ENCODE results near the gene UBE3C. TPM values are rescaled to one million over a fixed set of nuclear protein-coding genes. Genes with fewer than 3 reads are reported as not detected.
A peak's percentile ranks its signal among the peaks of the same experiment; 100 is the strongest.

The UBE3C gene
- total RNA-seq, 1 donor = 95.9 TPM

DNA sequence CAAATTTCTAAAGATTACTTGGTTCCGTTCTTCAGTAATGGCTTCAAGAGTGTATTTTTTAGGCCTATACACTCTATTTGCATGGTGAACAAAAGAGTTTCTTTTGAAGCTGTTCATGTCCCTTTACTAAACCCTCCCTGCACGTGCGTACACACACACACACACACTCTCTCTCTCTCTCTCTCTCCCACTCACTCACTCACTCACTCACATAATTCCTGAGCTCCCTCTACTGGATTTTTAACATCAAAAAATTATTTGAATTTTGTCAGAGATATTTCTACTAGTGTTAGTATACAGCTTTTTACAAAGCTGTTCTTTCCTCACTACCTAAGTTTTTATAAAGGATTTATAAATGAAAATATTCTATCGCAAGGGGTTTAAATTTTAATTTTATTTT, 85.9 kb downstream of the UBE3C start:
- Histone ChIP-seq H3K79me2 (ENCODE audit: insufficient read depth, low read length) (no peaks in the 10 kb centered on the region), H3K36me3 (ENCODE audit: insufficient read depth, low read length) (peaks cover 44% of the 10 kb centered on the region), H3K4me2 (ENCODE audit: insufficient read depth, low read length) (no peak overlapping the region), H4K20me1 (ENCODE audit: insufficient read depth, low read length) (peaks cover 2% of the 10 kb centered on the region), H3K9me3 (ENCODE audit: low read depth, low read length) (no peaks in the 10 kb centered on the region), H3K27me3 (ENCODE audit: insufficient read depth, low read length) (no peaks in the 10 kb centered on the region), H3K4me1 (ENCODE audit: insufficient read depth, low read length) (no peaks in the 10 kb centered on the region), H3K4me3 (ENCODE audit: insufficient read depth, low read length) (no peak overlapping the region), H2AFZ (ENCODE audit: low read length) (no peak overlapping the region), H3K27ac (ENCODE audit: low read depth, low read length) (no peak overlapping the region)
- DNase-seq (ENCODE audit: insufficient read length, low spot score, missing footprints) = no peak
- TF ChIP-seq, protein P1, sequence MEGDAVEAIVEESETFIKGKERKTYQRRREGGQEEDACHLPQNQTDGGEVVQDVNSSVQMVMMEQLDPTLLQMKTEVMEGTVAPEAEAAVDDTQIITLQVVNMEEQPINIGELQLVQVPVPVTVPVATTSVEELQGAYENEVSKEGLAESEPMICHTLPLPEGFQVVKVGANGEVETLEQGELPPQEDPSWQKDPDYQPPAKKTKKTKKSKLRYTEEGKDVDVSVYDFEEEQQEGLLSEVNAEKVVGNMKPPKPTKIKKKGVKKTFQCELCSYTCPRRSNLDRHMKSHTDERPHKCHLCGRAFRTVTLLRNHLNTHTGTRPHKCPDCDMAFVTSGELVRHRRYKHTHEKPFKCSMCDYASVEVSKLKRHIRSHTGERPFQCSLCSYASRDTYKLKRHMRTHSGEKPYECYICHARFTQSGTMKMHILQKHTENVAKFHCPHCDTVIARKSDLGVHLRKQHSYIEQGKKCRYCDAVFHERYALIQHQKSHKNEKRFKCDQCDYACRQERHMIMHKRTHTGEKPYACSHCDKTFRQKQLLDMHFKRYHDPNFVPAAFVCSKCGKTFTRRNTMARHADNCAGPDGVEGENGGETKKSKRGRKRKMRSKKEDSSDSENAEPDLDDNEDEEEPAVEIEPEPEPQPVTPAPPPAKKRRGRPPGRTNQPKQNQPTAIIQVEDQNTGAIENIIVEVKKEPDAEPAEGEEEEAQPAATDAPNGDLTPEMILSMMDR (IDR thresholded peaks at IDR 0.05; ENCODE audit: extremely low read depth, low read depth, low read length) = peak; percentile 32

DNA sequence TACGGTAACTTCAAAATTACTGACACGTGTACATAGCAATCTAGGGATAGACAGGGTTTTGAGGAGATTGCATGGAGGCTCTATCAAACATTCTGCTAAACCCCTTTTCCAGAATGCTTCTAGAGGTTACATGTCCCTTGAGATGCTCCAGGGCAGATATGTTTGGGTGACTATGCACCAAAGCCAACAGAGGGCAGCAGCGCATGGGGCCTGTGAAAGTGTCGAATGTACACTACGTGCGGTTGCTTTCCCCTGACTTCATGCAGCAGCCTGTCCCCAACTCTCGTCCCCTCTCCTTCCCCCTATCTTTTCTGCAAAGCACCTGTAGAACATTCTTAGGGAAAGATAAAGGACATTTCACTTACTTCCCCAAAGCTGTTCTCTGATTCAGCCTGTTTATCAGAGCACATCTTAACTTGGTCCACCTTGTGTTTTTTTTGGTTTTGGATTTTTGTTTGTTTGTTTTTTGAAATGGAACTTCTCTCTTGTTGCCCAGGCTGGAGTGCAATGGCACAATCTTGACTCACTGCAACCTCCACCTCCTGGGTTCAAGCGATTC, 90.2 kb downstream of the UBE3C start:
- Histone ChIP-seq H3K27me3 (ENCODE audit: insufficient read depth, low read length) (no peaks in the 10 kb centered on the region), H3K4me3 (ENCODE audit: insufficient read depth, low read length) (no peak overlapping the region)
- peak; percentile 80 for DNase-seq (ENCODE audit: insufficient read length, low spot score, missing footprints)

DNA sequence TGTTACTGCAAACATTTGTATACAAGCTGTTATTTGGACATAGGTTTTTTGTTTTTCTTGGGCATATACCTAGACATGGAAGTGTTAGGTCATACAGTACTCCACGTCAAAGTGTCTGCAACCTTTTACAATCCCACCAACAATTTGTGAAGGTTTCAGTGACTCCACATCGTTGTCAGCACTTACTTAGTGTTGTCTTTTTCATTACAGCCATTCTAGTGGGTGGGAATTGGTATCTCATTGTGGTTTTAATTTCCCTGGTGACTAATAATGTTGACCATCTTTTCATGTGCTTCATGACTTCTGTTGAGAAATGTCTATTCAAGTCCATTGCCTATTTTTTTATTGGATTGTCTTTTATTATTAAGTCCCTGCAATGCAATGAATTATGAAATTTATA, 95.0 kb downstream of the UBE3C start:
- peaks cover 33% of the 10 kb centered on the region for H3K36me3 ChIP-seq (ENCODE audit: insufficient read depth, low read length)
- peak overlapping the region; percentile 15 for H3K27ac ChIP-seq (ENCODE audit: low read depth, low read length)
- TF ChIP-seq, protein P1 (IDR thresholded peaks at IDR 0.05; ENCODE audit: extremely low read depth, low read depth, low read length) = no peak
- no peaks in the 10 kb centered on the region for H3K9me3 ChIP-seq (ENCODE audit: low read depth, low read length)
- no peak overlapping the region for H3K4me2 ChIP-seq (ENCODE audit: insufficient read depth, low read length)
- H4K20me1 ChIP-seq (ENCODE audit: insufficient read depth, low read length) = peaks cover 10% of the 10 kb centered on the region
- no peak overlapping the region for H3K4me3 ChIP-seq (ENCODE audit: insufficient read depth, low read length)
- no peaks in the 10 kb centered on the region for H3K27me3 ChIP-seq (ENCODE audit: insufficient read depth, low read length)
- no peak for DNase-seq (ENCODE audit: insufficient read length, low spot score, missing footprints)
- peaks cover 23% of the 10 kb centered on the region for H3K79me2 ChIP-seq (ENCODE audit: insufficient read depth, low read length)
- no peak overlapping the region for H2AFZ ChIP-seq (ENCODE audit: low read length)
- H3K4me1 ChIP-seq (ENCODE audit: insufficient read depth, low read length) = peaks cover 26% of the 10 kb centered on the region

More for the DNA sequence above, 90.2 kb downstream of the UBE3C start:
- H3K36me3 ChIP-seq (ENCODE audit: insufficient read depth, low read length) = peaks cover 47% of the 10 kb centered on the region
- H2AFZ ChIP-seq (ENCODE audit: low read length) = no peak overlapping the region
- peaks cover 2% of the 10 kb centered on the region for H4K20me1 ChIP-seq (ENCODE audit: insufficient read depth, low read length)
- H3K27ac ChIP-seq (ENCODE audit: low read depth, low read length) = no peak overlapping the region
- H3K4me2 ChIP-seq (ENCODE audit: insufficient read depth, low read length) = no peak overlapping the region
- TF ChIP-seq, protein P1 (IDR thresholded peaks at IDR 0.05; ENCODE audit: extremely low read depth, low read depth, low read length) = peak; percentile 52
- peaks cover 3% of the 10 kb centered on the region for H3K79me2 ChIP-seq (ENCODE audit: insufficient read depth, low read length)
- peaks cover 6% of the 10 kb centered on the region for H3K4me1 ChIP-seq (ENCODE audit: insufficient read depth, low read length)
- no peaks in the 10 kb centered on the region for H3K9me3 ChIP-seq (ENCODE audit: low read depth, low read length)

DNA sequence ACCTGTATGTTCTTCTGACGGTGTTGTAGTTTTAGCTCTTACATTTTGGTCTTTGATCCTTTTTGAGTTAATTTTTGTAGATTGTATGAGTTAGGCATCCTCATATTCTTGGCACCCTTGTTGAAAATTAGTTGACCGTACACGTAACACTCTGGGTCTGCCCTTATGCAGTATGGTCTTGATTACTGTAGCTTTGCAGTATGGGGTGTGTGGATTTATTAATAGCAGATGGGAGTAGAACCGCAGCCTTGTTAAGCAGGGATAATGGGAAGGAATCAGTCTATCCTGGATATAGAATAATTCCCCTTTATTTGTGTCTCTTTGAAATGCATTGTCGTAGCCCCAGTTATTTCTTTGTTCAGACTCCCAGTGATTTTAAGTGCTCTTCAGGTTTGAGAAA, 95.5 kb downstream of the UBE3C start:
- Histone ChIP-seq H3K4me1 (ENCODE audit: insufficient read depth, low read length) (peaks cover 26% of the 10 kb centered on the region), H3K79me2 (ENCODE audit: insufficient read depth, low read length) (peaks cover 23% of the 10 kb centered on the region), H3K27me3 (ENCODE audit: insufficient read depth, low read length) (no peaks in the 10 kb centered on the region), H3K27ac (ENCODE audit: low read depth, low read length) (no peak overlapping the region), H3K4me3 (ENCODE audit: insufficient read depth, low read length) (no peak overlapping the region), H3K36me3 (ENCODE audit: insufficient read depth, low read length) (peaks cover 33% of the 10 kb centered on the region), H2AFZ (ENCODE audit: low read length) (no peak overlapping the region), H3K9me3 (ENCODE audit: low read depth, low read length) (no peaks in the 10 kb centered on the region), H3K4me2 (ENCODE audit: insufficient read depth, low read length) (no peak overlapping the region), H4K20me1 (ENCODE audit: insufficient read depth, low read length) (peaks cover 8% of the 10 kb centered on the region)
- TF ChIP-seq, protein P1 (IDR thresholded peaks at IDR 0.05; ENCODE audit: extremely low read depth, low read depth, low read length) = no peak
- DNase-seq (ENCODE audit: insufficient read length, low spot score, missing footprints) = no peak
